RWPE2 (cell line): Measurements from ENCODE around the gene DNAH2.

Experiments used
- ATAC-seq: fragments of 200-7000 bp; cut with Tn5 transposase; 3 replicates; pipeline ENCODE4 v1.9.1; 2021; ENCODE audit warnings: low read depth
- DNase-seq: peaks from one replicate; pipeline ENCODE4 v3.0.0-alpha.2; 2020; ENCODE audit warnings: low spot score
- H3K27ac ChIP-seq: fragments of 450-650 bp; 2 replicates; pipeline ENCODE4 v1.5.1; 2017; ENCODE audit warnings: mild to moderate bottlenecking; ENCODE audit not compliant: poor library complexity, severe bottlenecking
- H3K27me3 ChIP-seq: fragments of 250-450 bp; sonication (Bioruptor Pico); 2 replicates; pipeline ENCODE4 v1.5.1; 2021; ENCODE audit warnings: mild to moderate bottlenecking, moderate library complexity; ENCODE audit not compliant: insufficient read depth, poor library complexity, severe bottlenecking
- H3K36me3 ChIP-seq: fragments of 250-450 bp; sonication (Bioruptor Pico); 2 replicates; pipeline ENCODE4 v1.5.1; 2020; ENCODE audit warnings: low read depth, mild to moderate bottlenecking, moderate library complexity
- H3K4me1 ChIP-seq: fragments of 250-450 bp; sonication (Bioruptor Pico); 2 replicates; pipeline ENCODE4 v1.5.1; 2021; ENCODE audit warnings: mild to moderate bottlenecking, moderate library complexity; ENCODE audit not compliant: insufficient read depth, poor library complexity, severe bottlenecking
- H3K4me3 ChIP-seq: fragments of 250-450 bp; sonication (Bioruptor Pico); 2 replicates; pipeline ENCODE4 v1.5.1; 2021; ENCODE audit warnings: mild to moderate bottlenecking, moderate library complexity; ENCODE audit not compliant: severe bottlenecking
- H3K9me3 ChIP-seq: fragments of 250-450 bp; sonication (Bioruptor Pico); 2 replicates; pipeline ENCODE4 v1.5.1; 2021; ENCODE audit warnings: mild to moderate bottlenecking, moderate library complexity; ENCODE audit not compliant: severe bottlenecking
- CTCF ChIP-seq: fragments of 450-650 bp; IDR thresholded peaks from one replicate; pipeline ENCODE4 v1.5.1; 2017; ENCODE audit warnings: mild to moderate bottlenecking, moderate library complexity; ENCODE audit not compliant: poor library complexity, severe bottlenecking

DNAH2 gene

GRCh38 chr17:7882068-7882467 lies 164.5 kb downstream of the DNAH2 start:
- no peak for TF ChIP-seq CTCF
- DNase-seq (no peak), ATAC-seq (no peak)
- Histone ChIP-seq H3K4me3 (no peak overlapping the region), H3K27ac (no peak overlapping the region), H3K27me3 (no peaks in the 10 kb centered on the region), H3K9me3 (no peaks in the 10 kb centered on the region), H3K4me1 (peaks cover 10% of the 10 kb centered on the region), H3K36me3 (peaks cover 51% of the 10 kb centered on the region)

- Histone ChIP-seq H3K36me3 (peaks cover 46% of the 10 kb centered on the region), H3K27ac (peak overlapping the region; percentile 94), H3K27me3 (no peaks in the 10 kb centered on the region), H3K4me3 (no peak overlapping the region), H3K9me3 (no peaks in the 10 kb centered on the region), H3K4me1 (peaks cover 12% of the 10 kb centered on the region)
- DNase-seq (no peak), ATAC-seq (no peak)
- TF ChIP-seq CTCF = no peak
These were observed 165.1 kb downstream of the DNAH2 start for GRCh38 chr17:7882629-7883028.
